Hepatocyte (in vitro differentiated cells): ENCODE data around the gene SMOC1.

Experiments used
- CTCF ChIP-seq: fragments of 200-600 bp; sonication (generic); IDR thresholded peaks from 2 replicates; pipeline ENCODE4 v1.5.1; 2016; ENCODE audit warnings: antibody characterized with exemption, mild to moderate bottlenecking; ENCODE audit not compliant: poor library complexity
- EZH2 ChIP-seq: fragments of 200-600 bp; sonication (generic); IDR thresholded peaks from 2 replicates; pipeline ENCODE4 v1.6.1; 2016; ENCODE audit warnings: antibody characterized with exemption, mild to moderate bottlenecking, borderline replicate concordance
- EZH2phosphoT487 ChIP-seq: fragments of 200-600 bp; sonication (generic); IDR thresholded peaks from one replicate; pipeline ENCODE4 v1.6.1; 2018; ENCODE audit warnings: antibody characterized with exemption, mild to moderate bottlenecking, low read depth, moderate library complexity; ENCODE audit not compliant: unreplicated experiment, severe bottlenecking

GRCh38 chr14:70000601-70001000 is 121.4 kb downstream of the SMOC1 start:
- TF ChIP-seq CTCF (no peak), EZH2 (no peak), EZH2phosphoT487 (no peak)
